ENCODE data around the gene HOXD11. TPM values are rescaled to one million over a fixed set of nuclear protein-coding genes. Genes with fewer than 3 reads are reported as not detected.

The HOXD11 gene
- total and polyA plus RNA-seq, 2 donors (not counting 1 experiment from before 2014, with no cell fraction given): not detected

DNA sequence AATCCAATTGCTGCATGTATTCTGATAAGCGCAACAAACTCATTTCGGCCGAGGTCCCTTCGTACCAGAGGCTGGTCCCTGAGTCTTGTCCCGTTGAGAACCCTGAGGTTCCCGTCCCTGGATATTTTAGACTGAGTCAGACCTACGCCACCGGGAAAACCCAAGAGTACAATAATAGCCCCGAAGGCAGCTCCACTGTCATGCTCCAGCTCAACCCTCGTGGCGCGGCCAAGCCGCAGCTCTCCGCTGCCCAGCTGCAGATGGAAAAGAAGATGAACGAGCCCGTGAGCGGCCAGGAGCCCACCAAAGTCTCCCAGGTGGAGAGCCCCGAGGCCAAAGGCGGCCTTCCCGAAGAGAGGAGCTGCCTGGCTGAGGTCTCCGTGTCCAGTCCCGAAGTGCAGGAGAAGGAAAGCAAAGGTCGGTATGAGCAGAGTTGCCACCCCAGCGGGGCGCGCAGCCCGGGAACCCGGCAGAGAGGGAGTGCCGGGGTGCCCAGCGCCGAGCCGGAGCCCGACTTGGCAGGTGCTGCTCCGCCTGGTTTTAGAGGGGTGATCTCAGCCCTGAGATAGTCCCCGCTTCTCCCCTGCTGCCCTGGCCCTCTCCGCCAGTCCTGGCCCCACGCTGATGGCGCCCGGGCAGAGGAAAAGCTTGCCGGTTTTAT is 10.2 kb downstream of the HOXD11 start:
- H3K27me3 ChIP-seq (replicated peaks in 1 of 4; ENCODE audit: control extremely low read depth in 1 of 4, control insufficient read depth in 3 of 4, insufficient read depth in 4 of 4, low read length in 3 of 4): peaks cover 0 to 92% (median 77%) of the 10 kb centered on the region in 4 experiments
- H3K4me2 ChIP-seq (replicated peaks; ENCODE audit: low read depth, low read length, poor library complexity, severe bottlenecking): no peak overlapping the region
- no peak overlapping the region for H2AFZ ChIP-seq (ENCODE audit: insufficient read depth, low read depth, low read length, poor library complexity, severe bottlenecking)
- no peak overlapping the region for H3K27ac ChIP-seq (ENCODE audit: low read length in 2 of 2)
- H3K79me2 ChIP-seq (ENCODE audit: control insufficient read depth, insufficient read depth, low read length): no peaks in the 10 kb centered on the region
- ChIA-PET CTCF (interaction anchor here (1.5 kb wide), 1 partner anchor 10 kb away, joined by 4 read pairs; no protein-coding TSS in a partner anchor), POLR2A (no interaction called here)
- no peaks in the 10 kb centered on the region for H3K36me3 ChIP-seq (replicated peaks in 1 of 2; ENCODE audit: control extremely low read depth in 1 of 2, control insufficient read depth in 1 of 2, extremely low read depth in 1 of 2, insufficient read depth in 2 of 2, low read length in 1 of 2)
- no peaks in the 10 kb centered on the region for H4K20me1 ChIP-seq (ENCODE audit: control insufficient read depth, insufficient read depth, low read length, poor library complexity, severe bottlenecking)
- H3K9me3 ChIP-seq (ENCODE audit: control extremely low read depth in 1 of 3, control insufficient read depth in 2 of 3, insufficient read depth in 1 of 3, low read length in 2 of 3): peaks cover 0 to 60% (median 2%) of the 10 kb centered on the region in 3 donors
- peaks cover under 1 to 17% of the 10 kb centered on the region in 2 donors for H3K4me1 ChIP-seq (ENCODE audit: control insufficient read depth in 2 of 2, insufficient read depth in 2 of 2, low read length in 2 of 2)
- TF ChIP-seq, protein P1, sequence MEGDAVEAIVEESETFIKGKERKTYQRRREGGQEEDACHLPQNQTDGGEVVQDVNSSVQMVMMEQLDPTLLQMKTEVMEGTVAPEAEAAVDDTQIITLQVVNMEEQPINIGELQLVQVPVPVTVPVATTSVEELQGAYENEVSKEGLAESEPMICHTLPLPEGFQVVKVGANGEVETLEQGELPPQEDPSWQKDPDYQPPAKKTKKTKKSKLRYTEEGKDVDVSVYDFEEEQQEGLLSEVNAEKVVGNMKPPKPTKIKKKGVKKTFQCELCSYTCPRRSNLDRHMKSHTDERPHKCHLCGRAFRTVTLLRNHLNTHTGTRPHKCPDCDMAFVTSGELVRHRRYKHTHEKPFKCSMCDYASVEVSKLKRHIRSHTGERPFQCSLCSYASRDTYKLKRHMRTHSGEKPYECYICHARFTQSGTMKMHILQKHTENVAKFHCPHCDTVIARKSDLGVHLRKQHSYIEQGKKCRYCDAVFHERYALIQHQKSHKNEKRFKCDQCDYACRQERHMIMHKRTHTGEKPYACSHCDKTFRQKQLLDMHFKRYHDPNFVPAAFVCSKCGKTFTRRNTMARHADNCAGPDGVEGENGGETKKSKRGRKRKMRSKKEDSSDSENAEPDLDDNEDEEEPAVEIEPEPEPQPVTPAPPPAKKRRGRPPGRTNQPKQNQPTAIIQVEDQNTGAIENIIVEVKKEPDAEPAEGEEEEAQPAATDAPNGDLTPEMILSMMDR (IDR thresholded peaks at IDR 0.05): no peak
- no peak for TF ChIP-seq EZH2 (IDR thresholded peaks at IDR 0.05; ENCODE audit: borderline replicate concordance, insufficient read depth, low read depth, low read length, poor library complexity, severe bottlenecking)
- Mint-ChIP-seq H3K27me3 (peaks cover 76% of the 10 kb centered on the region), H3K4me3 (no peak overlapping the region), H3K9me3 (ENCODE audit: insufficient read depth) (peaks cover 2% of the 10 kb centered on the region), H3K4me1 (peaks cover 5% of the 10 kb centered on the region), H3K27ac (no peak overlapping the region)
- intact Hi-C loops (cut with micrococcal nuclease): no loop called here
- no peak overlapping the region for H3K9ac ChIP-seq (ENCODE audit: low read length)
- H3K4me3 ChIP-seq (ENCODE audit: control extremely low read depth in 1 of 5, extremely low read depth in 1 of 5, insufficient read depth in 1 of 5, low read depth in 2 of 5, low read length in 4 of 5): no peak overlapping the region
- DNase-seq (no peak), ATAC-seq (ENCODE audit: low read depth) (no peak)
- WGBS (ENCODE audit: insufficient coverage): 28% methylated on average over 40 of the region's 40 CpGs

DNA sequence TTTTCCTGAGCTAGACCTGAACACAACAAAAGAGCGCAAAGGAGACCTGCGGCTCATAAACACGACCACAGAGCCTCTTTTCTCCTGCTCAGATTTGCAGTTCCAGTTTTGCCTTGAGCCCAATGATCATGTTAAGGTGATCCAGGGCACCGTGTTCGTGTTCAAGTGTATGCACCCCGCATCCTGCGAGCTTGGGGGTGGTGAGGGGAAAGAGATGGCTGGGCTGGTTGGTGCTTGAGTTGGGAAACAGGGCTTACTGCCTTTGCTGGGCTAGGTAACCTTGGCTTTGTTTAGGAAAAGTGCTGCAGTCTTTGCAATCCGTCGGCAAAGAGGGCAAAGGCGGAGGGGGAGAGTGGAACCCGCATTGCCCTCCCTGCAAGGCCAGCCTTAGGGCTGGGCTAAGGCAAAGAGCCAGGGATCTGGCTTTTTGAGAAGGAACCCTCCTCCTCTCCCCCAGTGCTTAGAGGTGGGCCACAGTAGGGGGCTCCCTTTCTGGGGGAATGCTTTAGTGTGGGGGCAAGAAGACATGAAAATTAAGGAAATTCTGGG is 10.8 kb downstream of the HOXD11 start:
- 14% methylated on average over 11 of the region's 11 CpGs for WGBS (ENCODE audit: insufficient coverage)
- Histone ChIP-seq H3K4me3 (ENCODE audit: control extremely low read depth in 1 of 5, extremely low read depth in 1 of 5, insufficient read depth in 1 of 5, low read depth in 2 of 5, low read length in 4 of 5) (no peak overlapping the region), H4K20me1 (ENCODE audit: control insufficient read depth, insufficient read depth, low read length, poor library complexity, severe bottlenecking) (no peaks in the 10 kb centered on the region), H3K27ac (ENCODE audit: low read length in 2 of 2) (no peak overlapping the region), H3K79me2 (ENCODE audit: control insufficient read depth, insufficient read depth, low read length) (no peaks in the 10 kb centered on the region), H3K4me2 (replicated peaks; ENCODE audit: low read depth, low read length, poor library complexity, severe bottlenecking) (no peak overlapping the region), H3K4me1 (ENCODE audit: control insufficient read depth in 2 of 2, insufficient read depth in 2 of 2, low read length in 2 of 2) (peaks cover 5 to 24% of the 10 kb centered on the region in 2 donors), H3K36me3 (replicated peaks in 1 of 2; ENCODE audit: control extremely low read depth in 1 of 2, control insufficient read depth in 1 of 2, extremely low read depth in 1 of 2, insufficient read depth in 2 of 2, low read length in 1 of 2) (no peaks in the 10 kb centered on the region), H3K27me3 (replicated peaks in 1 of 4; ENCODE audit: control extremely low read depth in 1 of 4, control insufficient read depth in 3 of 4, insufficient read depth in 4 of 4, low read length in 3 of 4) (peaks cover 0 to 92% (median 75%) of the 10 kb centered on the region in 4 experiments), H2AFZ (ENCODE audit: insufficient read depth, low read depth, low read length, poor library complexity, severe bottlenecking) (no peak overlapping the region), H3K9me3 (ENCODE audit: control extremely low read depth in 1 of 3, control insufficient read depth in 2 of 3, insufficient read depth in 1 of 3, low read length in 2 of 3) (peaks cover 0 to 60% (median 2%) of the 10 kb centered on the region in 3 donors), H3K9ac (ENCODE audit: low read length) (no peak overlapping the region)
- no peak for DNase-seq
- TF ChIP-seq, protein P1 (IDR thresholded peaks at IDR 0.05): no peak
- no peak for TF ChIP-seq EZH2 (IDR thresholded peaks at IDR 0.05; ENCODE audit: borderline replicate concordance, insufficient read depth, low read depth, low read length, poor library complexity, severe bottlenecking)
- H3K4me3 Mint-ChIP-seq: no peak overlapping the region
- intact Hi-C loops (cut with micrococcal nuclease): no loop called here
- peaks cover 74% of the 10 kb centered on the region for H3K27me3 Mint-ChIP-seq
- peaks cover 8% of the 10 kb centered on the region for H3K4me1 Mint-ChIP-seq
- CTCF ChIA-PET: interaction anchor here (1.5 kb wide), 1 partner anchor 9 kb away, joined by 4 read pairs; no protein-coding TSS in a partner anchor
- H3K27ac Mint-ChIP-seq: no peak overlapping the region
- ATAC-seq (ENCODE audit: low read depth): no peak
- POLR2A ChIA-PET: no interaction called here
- H3K9me3 Mint-ChIP-seq (ENCODE audit: insufficient read depth): peaks cover 2% of the 10 kb centered on the region

Data from B cell (primary cell).